ENCODE measurements around the gene CHDH.

DNA sequence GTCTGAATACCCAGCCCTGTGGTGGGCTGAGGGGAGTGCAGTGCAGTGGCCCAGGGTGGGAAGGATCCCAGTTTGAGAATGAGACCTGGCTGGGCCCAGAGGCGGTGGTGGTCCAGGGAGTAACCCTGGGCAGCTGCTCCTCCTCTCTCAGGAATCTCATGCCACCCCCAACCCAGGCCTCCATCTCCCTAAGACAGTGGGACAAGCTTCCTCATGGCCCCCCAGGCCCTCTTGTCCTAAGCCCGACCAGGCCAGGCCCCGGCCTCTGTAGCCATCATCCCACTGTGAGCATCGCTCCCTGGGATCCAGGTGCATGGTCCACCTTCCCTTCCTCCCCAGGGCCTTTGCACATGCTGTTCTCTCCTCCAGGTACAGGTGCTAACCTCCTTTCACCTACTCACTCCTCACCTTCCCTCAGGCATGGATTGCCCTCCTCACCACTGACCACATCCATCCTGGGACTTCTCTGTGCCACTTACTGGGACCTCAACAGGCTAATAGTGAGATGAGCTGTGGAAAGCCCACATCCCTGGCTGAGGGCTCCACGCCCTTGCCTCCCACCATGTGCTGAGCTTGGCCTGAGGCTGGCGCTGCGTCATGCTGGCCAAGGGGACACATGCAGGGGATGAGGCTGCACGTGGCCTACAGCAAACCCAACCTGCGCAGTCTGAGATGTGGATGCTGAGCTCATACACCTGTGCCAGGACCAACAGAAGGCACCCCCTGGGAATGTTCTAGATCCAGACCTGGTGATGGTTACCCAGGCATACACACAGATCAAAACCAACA lies 9.9 kb downstream of the CHDH start:
- no peak for TF ChIP-seq CTCF (IDR thresholded peaks at IDR 0.05)
- no peak for TF ChIP-seq EZH2 (IDR thresholded peaks at IDR 0.05; ENCODE audit: borderline replicate concordance, insufficient read depth, low read depth, low read length, poor library complexity, severe bottlenecking)

Measured in B cell (primary cell).